Lung (tissue), 16 donors: ENCODE results near the gene ADAD2. TPM values are rescaled to one million over a fixed set of nuclear protein-coding genes. Genes with fewer than 3 reads are reported as not detected.

Source experiments
- ATAC-seq: fragments of 200-7000 bp; cut with Tn5 transposase; one replicate; pipeline ENCODE4 v1.9.1; 2020; ENCODE audit warnings: moderate number of reproducible peaks; ENCODE audit not compliant: insufficient read depth, low FRiP score
- DNase-seq, 3 donors: peaks; one replicate each; pipeline ENCODE4 v3.0.0-alpha.2; 2013 to 2017
- H3K27ac ChIP-seq, 2 donors: one replicate each; pipeline ENCODE4 v1.5.1; 2013; ENCODE audit warnings: mild to moderate bottlenecking in 2 of 2, moderate library complexity in 2 of 2, control low read depth in 1 of 2, inconsistent platforms in 1 of 2, low read depth in 1 of 2, low read length in 1 of 2
- H3K27me3 ChIP-seq, 3 donors: one replicate each; pipeline ENCODE4 v1.5.1; 2013; ENCODE audit warnings: low read length in 2 of 3; ENCODE audit not compliant: control insufficient read depth in 3 of 3, insufficient read depth in 3 of 3
- H3K36me3 ChIP-seq, 4 donors: one replicate each; pipeline ENCODE4 v1.5.1; 2013; ENCODE audit warnings: low read length in 4 of 4, mild to moderate bottlenecking in 1 of 4, moderate library complexity in 1 of 4; ENCODE audit not compliant: control insufficient read depth in 4 of 4, insufficient read depth in 4 of 4
- H3K4me1 ChIP-seq, 5 donors: one replicate each; pipeline ENCODE4 v1.5.1; 2013; ENCODE audit warnings: low read length in 5 of 5, mild to moderate bottlenecking in 2 of 5, moderate library complexity in 1 of 5; ENCODE audit not compliant: control insufficient read depth in 5 of 5, insufficient read depth in 5 of 5
- H3K4me3 ChIP-seq: one replicate; pipeline ENCODE4 v1.5.1; 2013; ENCODE audit warnings: mild to moderate bottlenecking, control low read depth, moderate library complexity
- H3K9ac ChIP-seq, 2 donors: one replicate each; pipeline ENCODE4 v1.5.1; 2013; ENCODE audit warnings: low read length in 2 of 2, control low read depth in 1 of 2; ENCODE audit not compliant: insufficient read depth in 1 of 2
- H3K9me3 ChIP-seq, 4 donors: one replicate each; pipeline ENCODE4 v1.5.1; 2013; ENCODE audit warnings: low read length in 3 of 4, mild to moderate bottlenecking in 1 of 4, moderate library complexity in 1 of 4; ENCODE audit not compliant: control insufficient read depth in 4 of 4, insufficient read depth in 3 of 4
- WGBS, 2 donors: extraction: QIAGEN DNeasy Blood & Tissue Kit; methylation state at CpG; one replicate each; pipeline ENCODE4 v1.1.7; 2013; 5-methylcytosine and 5-hydroxymethylcytosine counted together
- long read RNA-seq, 5 donors: transcript quantifications; one replicate each; lab custom pipeline, GENCODE V29; 2026
- polyA plus RNA-seq, 2 donors: library from polyadenylated mRNA; stranded (reverse); fragments of 200-250 nt; gene quantifications; one replicate each; pipeline ENCODE4 v1.2.1, GENCODE V29; 2013
- total RNA-seq, 2 donors: library from RNA; depleted of rRNA in 1 of 2; stranded (reverse); fragments of >200 nt in 1 of 2; gene quantifications; one replicate each; pipeline ENCODE4 v1.2.1, GENCODE V29; 2014 to 2021
- TF ChIP-seq, protein P1 (sequence below): IDR thresholded peaks from 2 replicates; pipeline ENCODE4 v1.5.1; 2012; ENCODE audit warnings: mild to moderate bottlenecking; ENCODE audit errors: control extremely low read depth, extremely low read depth
- donor health status: control.
- donor health status: control.
- donor health status: Bipolar disorder and iron deficiency.
- donor health status: healthy.
- donor health status: DM: yes; HTN: yes; CAD: no.

ADAD2 gene
- under 1 TPM; 0.71 to 0.83 TPM for total RNA-seq
- under 1 TPM; 0.06 to 0.14 TPM for polyA plus RNA-seq
- long read RNA-seq, donor 1, partial matches to known transcripts = 0 of 2 reads
- long read RNA-seq, donor 1, other reads (novel, unspliced or antisense) = 0 of 2 reads
- long read RNA-seq, donor 2 = 0 reads
- long read RNA-seq, donor 3 = 0 reads
- long read RNA-seq, donor 4 = 0 reads
- long read RNA-seq, donor 5 = 0 reads

DNA sequence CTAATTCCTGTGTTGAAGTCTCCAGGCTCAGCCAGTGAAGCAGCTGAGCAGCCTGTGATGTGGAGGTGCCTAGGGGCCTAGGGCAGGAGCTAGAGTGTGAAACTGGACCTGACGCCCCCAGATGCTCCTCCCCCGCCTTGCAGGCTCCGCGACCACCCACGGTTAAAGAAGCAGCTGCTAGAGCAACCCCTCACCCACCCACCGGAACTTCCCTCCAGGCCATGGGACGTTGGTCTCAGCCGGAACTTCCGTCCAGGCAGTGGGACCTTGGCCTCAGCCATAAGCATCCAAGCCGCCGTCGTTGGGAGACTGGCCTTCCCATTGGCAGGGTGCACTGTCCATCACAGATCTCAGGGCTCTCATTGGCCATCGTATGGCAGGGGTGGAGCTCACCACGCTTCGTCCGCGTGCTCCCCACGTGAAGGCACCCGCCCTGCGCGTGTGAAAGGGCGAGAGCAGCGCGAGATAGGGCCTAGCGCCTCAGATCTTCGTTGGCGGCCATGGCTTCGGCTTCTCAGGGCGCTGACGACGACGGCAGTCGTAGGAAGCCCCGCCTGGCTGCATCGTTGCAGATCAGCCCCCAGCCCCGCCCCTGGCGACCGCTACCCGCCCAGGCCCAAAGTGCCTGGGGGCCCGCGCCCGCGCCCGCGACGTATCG, at the start of gene ADAD2:
Gene ADAD2 (plus strand): TSS at position 427 of the 658 bp plus-strand sequence. CDS start 74 bp downstream, at position 501.
- Histone ChIP-seq H3K9ac (no peak within 1 kb of the TSS), H3K27ac (no peak within 1 kb of the TSS), H3K4me3 (no peak within 1 kb of the TSS), H3K4me1 (peaks cover 0 to 4% (median 0%) of the 10 kb centered on the region in 5 donors), H3K36me3 (no peaks in the 10 kb centered on the region), H3K27me3 (no peaks in the 10 kb centered on the region), H3K9me3 (no peaks in the 10 kb centered on the region)
- TF ChIP-seq, protein P1, sequence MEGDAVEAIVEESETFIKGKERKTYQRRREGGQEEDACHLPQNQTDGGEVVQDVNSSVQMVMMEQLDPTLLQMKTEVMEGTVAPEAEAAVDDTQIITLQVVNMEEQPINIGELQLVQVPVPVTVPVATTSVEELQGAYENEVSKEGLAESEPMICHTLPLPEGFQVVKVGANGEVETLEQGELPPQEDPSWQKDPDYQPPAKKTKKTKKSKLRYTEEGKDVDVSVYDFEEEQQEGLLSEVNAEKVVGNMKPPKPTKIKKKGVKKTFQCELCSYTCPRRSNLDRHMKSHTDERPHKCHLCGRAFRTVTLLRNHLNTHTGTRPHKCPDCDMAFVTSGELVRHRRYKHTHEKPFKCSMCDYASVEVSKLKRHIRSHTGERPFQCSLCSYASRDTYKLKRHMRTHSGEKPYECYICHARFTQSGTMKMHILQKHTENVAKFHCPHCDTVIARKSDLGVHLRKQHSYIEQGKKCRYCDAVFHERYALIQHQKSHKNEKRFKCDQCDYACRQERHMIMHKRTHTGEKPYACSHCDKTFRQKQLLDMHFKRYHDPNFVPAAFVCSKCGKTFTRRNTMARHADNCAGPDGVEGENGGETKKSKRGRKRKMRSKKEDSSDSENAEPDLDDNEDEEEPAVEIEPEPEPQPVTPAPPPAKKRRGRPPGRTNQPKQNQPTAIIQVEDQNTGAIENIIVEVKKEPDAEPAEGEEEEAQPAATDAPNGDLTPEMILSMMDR = no peak
- WGBS, 2 donors = 91 to 94% methylated on average over 47 of the region's 47 CpGs
- DNase-seq (no peak), ATAC-seq (no peak)

DNA sequence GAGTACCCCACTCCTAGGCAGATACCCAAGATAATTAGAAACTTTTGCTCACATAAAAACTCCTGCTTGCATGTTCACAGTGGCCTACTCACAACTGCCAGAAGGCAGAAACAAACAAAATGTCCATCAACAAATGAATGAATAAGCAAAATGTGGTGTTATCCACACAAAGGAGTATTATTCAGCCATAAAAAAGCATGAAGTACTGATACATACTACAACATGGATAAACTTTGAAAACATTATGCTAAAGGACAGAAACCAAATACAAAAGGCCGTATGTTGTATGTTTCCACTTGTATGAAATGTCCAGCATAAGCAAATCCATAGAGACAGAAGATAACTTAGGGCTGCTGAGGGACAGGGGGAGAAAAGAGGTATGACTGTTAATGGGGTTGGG, 47.9 kb upstream of the ADAD2 start:
- H3K4me1 ChIP-seq = peaks cover 0 to 16% (median 5%) of the 10 kb centered on the region in 5 donors
- DNase-seq (no peak), ATAC-seq (no peak)
- no peak overlapping the region for H3K27ac ChIP-seq
- no peaks in the 10 kb centered on the region for H3K9me3 ChIP-seq
- 97 to 100% methylated on average over 1 of the region's 1 CpG for WGBS, 2 donors
- TF ChIP-seq, protein P1 = no peak
- H3K27me3 ChIP-seq = no peaks in the 10 kb centered on the region
- no peaks in the 10 kb centered on the region for H3K36me3 ChIP-seq
- no peak overlapping the region for H3K4me3 ChIP-seq
- H3K9ac ChIP-seq = no peak overlapping the region

DNA sequence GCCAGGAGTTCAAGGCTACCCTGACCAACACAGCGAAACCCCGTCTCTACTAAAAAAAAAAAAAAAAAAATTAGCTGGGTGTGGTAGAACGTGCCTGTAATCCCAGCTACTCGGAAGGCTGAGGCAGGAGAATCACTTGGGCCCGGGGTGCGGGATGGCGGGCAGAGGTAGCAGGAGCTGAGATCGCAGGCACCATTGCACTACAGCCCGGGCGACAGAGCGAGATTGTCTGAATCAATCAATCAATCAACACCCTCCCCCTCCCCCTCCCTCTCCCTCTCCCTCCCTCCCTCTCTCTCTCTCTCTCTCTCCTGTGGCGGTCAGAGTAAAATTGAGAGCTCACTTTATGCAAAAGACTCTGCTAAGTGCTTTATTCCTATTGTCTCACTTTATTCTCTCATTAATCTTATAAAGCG, 47.2 kb upstream of the ADAD2 start:
- Histone ChIP-seq H3K4me1 (peaks cover 0 to 15% (median 5%) of the 10 kb centered on the region in 5 donors), H3K27me3 (no peaks in the 10 kb centered on the region), H3K36me3 (no peaks in the 10 kb centered on the region), H3K9me3 (no peaks in the 10 kb centered on the region), H3K4me3 (no peak overlapping the region), H3K9ac (peak overlapping the region in 1 of 2 donors; percentile 8), H3K27ac (no peak overlapping the region)
- DNase-seq (peak in 2 of 3 donors; percentile 14 to 26), ATAC-seq (no peak)
- TF ChIP-seq, protein P1 = no peak
- whole genome bisulfite sequencing, 2 donors = 33 to 52% methylated on average over 13 of the region's 13 CpGs
